BLaER1 (cell line): Measurements from ENCODE around the gene CTU2.

ENCODE experiments used
- H3K27ac ChIP-seq: shearing (Covaris generic); formaldehyde crosslinking; 2 replicates; pipeline ENCODE4 v1.8.1; 2022
- H3K27me3 ChIP-seq: shearing (Covaris generic); formaldehyde crosslinking; 2 replicates; pipeline ENCODE4 v1.8.1; 2022
- H3K36me3 ChIP-seq: shearing (Covaris generic); formaldehyde crosslinking; 2 replicates; pipeline ENCODE4 v1.8.1; 2022
- H3K4me1 ChIP-seq: shearing (Covaris generic); formaldehyde crosslinking; 2 replicates; pipeline ENCODE4 v1.8.1; 2022
- H3K4me2 ChIP-seq: shearing (Covaris generic); formaldehyde crosslinking; 2 replicates; pipeline ENCODE4 v1.8.1; 2022
- H3K4me3 ChIP-seq: shearing (Covaris generic); formaldehyde crosslinking; 2 replicates; pipeline ENCODE4 v1.8.1; 2022
- H3K9ac ChIP-seq: shearing (Covaris generic); formaldehyde crosslinking; 2 replicates; pipeline ENCODE4 v1.8.1; 2022
- H3K9me3 ChIP-seq: shearing (Covaris generic); formaldehyde crosslinking; 2 replicates; pipeline ENCODE4 v1.8.1; 2022
- H4K20me1 ChIP-seq: shearing (Covaris generic); formaldehyde crosslinking; 2 replicates; pipeline ENCODE4 v1.8.1; 2022
- Cebpa-rat ChIP-seq: shearing (Covaris generic); IDR thresholded peaks from 2 replicates; pipeline ENCODE4 v1.8.1; 2022

Gene CTU2

GRCh38 chr16:88680554-88681083, 25.7 kb upstream of the CTU2 start:
- TF ChIP-seq Cebpa-rat = no peak
- H3K4me3 ChIP-seq = no peak overlapping the region
- H3K4me2 ChIP-seq = peak overlapping the region; percentile 68
- peaks cover 34% of the 10 kb centered on the region for H3K36me3 ChIP-seq
- H3K4me1 ChIP-seq = peaks cover 61% of the 10 kb centered on the region
- no peaks in the 10 kb centered on the region for H3K9me3 ChIP-seq
- no peaks in the 10 kb centered on the region; the same call in 1 of the 2 replicates for H3K27me3 ChIP-seq
- H4K20me1 ChIP-seq = no peaks in the 10 kb centered on the region
- H3K9ac ChIP-seq = no peak overlapping the region; the same call in 1 of the 2 replicates
- H3K27ac ChIP-seq = no peak overlapping the region

- Histone ChIP-seq H3K9ac (peak overlapping the region; percentile 84), H3K36me3 (peaks cover 28% of the 10 kb centered on the region), H3K4me1 (peaks cover 61% of the 10 kb centered on the region), H3K27me3 (no peaks in the 10 kb centered on the region; the same call in 1 of the 2 replicates), H3K27ac (peak overlapping the region; percentile 94), H4K20me1 (no peaks in the 10 kb centered on the region), H3K9me3 (no peaks in the 10 kb centered on the region), H3K4me2 (peak overlapping the region; percentile 68), H3K4me3 (peak overlapping the region; percentile 20; the same call in 1 of the 2 replicates)
- no peak for TF ChIP-seq Cebpa-rat
Observed at GRCh38 chr16:88681084-88681680, 25.1 kb upstream of the CTU2 start.

GRCh38 chr16:88681709-88682451, 24.4 kb upstream of the CTU2 start:
- Histone ChIP-seq H3K4me3 (peak overlapping the region; percentile 20; the same call in 1 of the 2 replicates), H3K4me2 (peak overlapping the region; percentile 68), H4K20me1 (no peaks in the 10 kb centered on the region), H3K9me3 (no peaks in the 10 kb centered on the region), H3K36me3 (peaks cover 21% of the 10 kb centered on the region), H3K9ac (peak overlapping the region; percentile 84), H3K4me1 (peaks cover 59% of the 10 kb centered on the region), H3K27ac (peak overlapping the region; percentile 94), H3K27me3 (no peaks in the 10 kb centered on the region; the same call in 1 of the 2 replicates)
- no peak for TF ChIP-seq Cebpa-rat

GRCh38 chr16:88684569-88685155, 21.6 kb upstream of the CTU2 start:
- Histone ChIP-seq H3K27ac (no peak overlapping the region), H4K20me1 (no peaks in the 10 kb centered on the region), H3K36me3 (no peaks in the 10 kb centered on the region), H3K27me3 (no peaks in the 10 kb centered on the region; the same call in 1 of the 2 replicates), H3K4me2 (peak overlapping the region; percentile 99), H3K9ac (no peak overlapping the region), H3K4me1 (peaks cover 63% of the 10 kb centered on the region), H3K9me3 (no peaks in the 10 kb centered on the region), H3K4me3 (no peak overlapping the region)
- TF ChIP-seq Cebpa-rat = no peak

- Histone ChIP-seq H3K4me1 (peaks cover 62% of the 10 kb centered on the region), H4K20me1 (no peaks in the 10 kb centered on the region), H3K36me3 (no peaks in the 10 kb centered on the region), H3K4me3 (peak overlapping the region; percentile 74), H3K27me3 (no peaks in the 10 kb centered on the region; the same call in 1 of the 2 replicates), H3K4me2 (peak overlapping the region; percentile 99), H3K9ac (peak overlapping the region; percentile 76), H3K9me3 (no peaks in the 10 kb centered on the region), H3K27ac (0 out of 2 replicates have a peak overlapping the region, but pooled peaks have one; percentile 59)
- no peak for TF ChIP-seq Cebpa-rat
Observed at GRCh38 chr16:88685156-88686061, 20.9 kb upstream of the CTU2 start.

- Histone ChIP-seq H3K4me2 (peak overlapping the region; percentile 99), H4K20me1 (no peaks in the 10 kb centered on the region), H3K27ac (peak overlapping the region; percentile 59; the same call in 1 of the 2 replicates), H3K4me3 (peak overlapping the region; percentile 74), H3K4me1 (peaks cover 56% of the 10 kb centered on the region), H3K27me3 (no peaks in the 10 kb centered on the region; the same call in 1 of the 2 replicates), H3K9ac (peak overlapping the region; percentile 76), H3K36me3 (no peaks in the 10 kb centered on the region), H3K9me3 (no peaks in the 10 kb centered on the region)
- no peak for TF ChIP-seq Cebpa-rat
Observed at GRCh38 chr16:88686062-88686438, 20.3 kb upstream of the CTU2 start.

- peak within 1 kb of the TSS; percentile 99 for H3K4me2 ChIP-seq
- peak within 1 kb of the TSS; percentile 59; the same call in 1 of the 2 replicates for H3K27ac ChIP-seq
- TF ChIP-seq Cebpa-rat = no peak
- H3K4me3 ChIP-seq = peak within 1 kb of the TSS; percentile 74
- H3K36me3 ChIP-seq = no peaks in the 10 kb centered on the region
- no peaks in the 10 kb centered on the region for H3K9me3 ChIP-seq
- no peaks in the 10 kb centered on the region; the same call in 1 of the 2 replicates for H3K27me3 ChIP-seq
- peaks cover 54% of the 10 kb centered on the region for H3K4me1 ChIP-seq
- H3K9ac ChIP-seq = peak within 1 kb of the TSS; percentile 76
- no peaks in the 10 kb centered on the region for H4K20me1 ChIP-seq
Observed at GRCh38 chr16:88686439-88687253, 19.7 kb upstream of the CTU2 start, which contains the start of gene SNAI3. Gene SNAI3 (minus strand): TSS chr16:88686507. CDS start chr16:88686406, 101 bp downstream.

- H3K27me3 ChIP-seq = no peaks in the 10 kb centered on the region; the same call in 1 of the 2 replicates
- H3K9me3 ChIP-seq = no peaks in the 10 kb centered on the region
- H3K27ac ChIP-seq = no peak overlapping the region
- H3K9ac ChIP-seq = no peak overlapping the region
- H3K4me1 ChIP-seq = peaks cover 54% of the 10 kb centered on the region
- H4K20me1 ChIP-seq = no peaks in the 10 kb centered on the region
- no peak overlapping the region for H3K4me3 ChIP-seq
- H3K4me2 ChIP-seq = peak overlapping the region; percentile 99
- TF ChIP-seq Cebpa-rat = no peak
- no peaks in the 10 kb centered on the region for H3K36me3 ChIP-seq
Observed at GRCh38 chr16:88687254-88687576, 19.1 kb upstream of the CTU2 start.
